ENCODE measurements around the gene AGPAT4. TPM values are rescaled to one million over a fixed set of nuclear protein-coding genes. Genes with fewer than 3 reads are reported as not detected.

AGPAT4 gene
- polyA plus RNA-seq, 1 donor (not counting 4 experiments of a cell fraction or from before 2014, with no cell fraction given) = 8.4 TPM

- no peak overlapping the region for H3K27ac ChIP-seq (ENCODE audit: control insufficient read depth, insufficient read depth, low read length)
- DNase-seq (ENCODE audit: low read depth, low spot score) = no peak
- no peaks in the 10 kb centered on the region for H3K27me3 ChIP-seq (ENCODE audit: control insufficient read depth, extremely low read depth, insufficient read depth, low read length)
- H3K9me1 ChIP-seq (ENCODE audit: control insufficient read depth, extremely low read depth, insufficient read depth, low read length) = no peaks in the 10 kb centered on the region
- peaks cover 9% of the 10 kb centered on the region for H3K4me1 ChIP-seq (ENCODE audit: control insufficient read depth, extremely low read depth, insufficient read depth, low read length)
- no peak overlapping the region for H3K4me2 ChIP-seq (ENCODE audit: control insufficient read depth, extremely low read depth, insufficient read depth, low read depth, low read length)
- dilution Hi-C loops (cut with MboI; ENCODE audit: extremely low pct_ligation_motif_present, low sequenced_read_pairs) = no loop called here
- no peaks in the 10 kb centered on the region for H4K20me1 ChIP-seq (ENCODE audit: control insufficient read depth, extremely low read depth, insufficient read depth, low read length)
- H3K4me3 ChIP-seq (ENCODE audit: control insufficient read depth in 2 of 3, extremely low read depth in 1 of 3, insufficient read depth in 2 of 3, low read depth in 1 of 3, low read length in 3 of 3) = no peak overlapping the region
- no peak overlapping the region for H3K9ac ChIP-seq (ENCODE audit: control insufficient read depth, extremely low read depth, insufficient read depth, low read length)
- H2AFZ ChIP-seq (ENCODE audit: control insufficient read depth, low read length) = no peak overlapping the region
- TF ChIP-seq CTCF (optimal IDR thresholded peaks at IDR 0.05 in 1 of 3, IDR thresholded peaks at IDR 0.05 in 1 of 3, conservative IDR thresholded peaks at IDR 0.05 in 1 of 3; ENCODE audit: extremely low read depth in 1 of 3, insufficient read depth in 2 of 3, low read length in 3 of 3) = no peak
- no peak for TF ChIP-seq EZH2 (IDR thresholded peaks at IDR 0.05; ENCODE audit: low read length)
- H3K79me2 ChIP-seq (ENCODE audit: control insufficient read depth, insufficient read depth, low read length) = no peaks in the 10 kb centered on the region
- peaks cover 0 to 3% of the 10 kb centered on the region in 2 experiments for H3K36me3 ChIP-seq (ENCODE audit: control insufficient read depth in 2 of 2, extremely low read depth in 1 of 2, insufficient read depth in 2 of 2, low read length in 2 of 2)
- H3K9me3 ChIP-seq (ENCODE audit: control insufficient read depth, low read depth, low read length) = peaks cover 2% of the 10 kb centered on the region
- no peak for FAIRE-seq
Observed at GRCh38 chr6:161142957-161143296, 130.9 kb downstream of the AGPAT4 start.

- DNase-seq (ENCODE audit: low read depth, low spot score) (no peak), FAIRE-seq (no peak)
- Histone ChIP-seq H3K27me3 (ENCODE audit: control insufficient read depth, extremely low read depth, insufficient read depth, low read length) (no peaks in the 10 kb centered on the region), H3K9me3 (ENCODE audit: control insufficient read depth, low read depth, low read length) (peaks cover 2% of the 10 kb centered on the region), H3K27ac (ENCODE audit: control insufficient read depth, insufficient read depth, low read length) (no peak overlapping the region), H3K36me3 (ENCODE audit: control insufficient read depth in 2 of 2, extremely low read depth in 1 of 2, insufficient read depth in 2 of 2, low read length in 2 of 2) (peaks cover 0 to 4% of the 10 kb centered on the region in 2 experiments), H3K9me1 (ENCODE audit: control insufficient read depth, extremely low read depth, insufficient read depth, low read length) (no peaks in the 10 kb centered on the region), H2AFZ (ENCODE audit: control insufficient read depth, low read length) (no peak overlapping the region), H3K4me3 (ENCODE audit: control insufficient read depth in 2 of 3, extremely low read depth in 1 of 3, insufficient read depth in 2 of 3, low read depth in 1 of 3, low read length in 3 of 3) (no peak overlapping the region), H4K20me1 (ENCODE audit: control insufficient read depth, extremely low read depth, insufficient read depth, low read length) (no peaks in the 10 kb centered on the region), H3K4me2 (ENCODE audit: control insufficient read depth, extremely low read depth, insufficient read depth, low read depth, low read length) (no peak overlapping the region), H3K9ac (ENCODE audit: control insufficient read depth, extremely low read depth, insufficient read depth, low read length) (no peak overlapping the region), H3K4me1 (ENCODE audit: control insufficient read depth, extremely low read depth, insufficient read depth, low read length) (peaks cover 13% of the 10 kb centered on the region), H3K79me2 (ENCODE audit: control insufficient read depth, insufficient read depth, low read length) (no peaks in the 10 kb centered on the region)
- TF ChIP-seq EZH2 (IDR thresholded peaks at IDR 0.05; ENCODE audit: low read length) = no peak
- TF ChIP-seq CTCF (optimal IDR thresholded peaks at IDR 0.05 in 1 of 3, IDR thresholded peaks at IDR 0.05 in 1 of 3, conservative IDR thresholded peaks at IDR 0.05 in 1 of 3; ENCODE audit: extremely low read depth in 1 of 3, insufficient read depth in 2 of 3, low read length in 3 of 3) = no peak
- dilution Hi-C loops (cut with MboI; ENCODE audit: extremely low pct_ligation_motif_present, low sequenced_read_pairs) = no loop called here
Observed at GRCh38 chr6:161141173-161141572, 132.7 kb downstream of the AGPAT4 start.
